MG63 (cell line): ENCODE data around the gene PSMD3. TPM values are rescaled to one million over a fixed set of nuclear protein-coding genes. Genes with fewer than 3 reads are reported as not detected.
"Not testable (repeated sequence)": the region's sequence is repeated elsewhere in the genome, so short reads cannot be mapped to it uniquely, and the experiment has no call there.

ENCODE experiments used
- DNase-seq: peaks from one replicate; pipeline ENCODE4 v3.0.0-alpha.2; 2020
- H3K27me3 ChIP-seq: fragments of 250-450 bp; sonication (Bioruptor Pico); 2 replicates; pipeline ENCODE4 v1.5.1; 2020; ENCODE audit warnings: mild to moderate bottlenecking, moderate library complexity
- H3K36me3 ChIP-seq: fragments of 250-450 bp; sonication (Bioruptor Pico); 2 replicates; pipeline ENCODE4 v1.5.1; 2020; ENCODE audit warnings: mild to moderate bottlenecking, moderate library complexity
- H3K4me3 ChIP-seq: fragments of 250-450 bp; sonication (Bioruptor Pico); 2 replicates; pipeline ENCODE4 v1.5.1; 2020; ENCODE audit warnings: mild to moderate bottlenecking, moderate library complexity
- H3K9me3 ChIP-seq: fragments of 250-450 bp; sonication (Bioruptor Pico); 2 replicates; pipeline ENCODE4 v1.5.1; 2020; ENCODE audit warnings: mild to moderate bottlenecking, moderate library complexity
- total RNA-seq: library from RNA; depleted of rRNA; stranded (reverse); fragments of >200 nt; shearing (Covaris generic); gene quantifications from 2 replicates; pipeline ENCODE4 v1.2.3, GENCODE V29; 2014; ENCODE audit warnings: low replicate concordance; rRNA removed

PSMD3 gene
- total RNA-seq, result 232 and 331 TPM in 2 replicates

- Histone ChIP-seq H3K9me3 (no peaks in the 10 kb centered on the region), H3K36me3 (peaks cover 43% of the 10 kb centered on the region)
- DNase-seq, result peak; percentile 98
Measured at GRCh38 chr17:39980351-39981206, at the start of gene PSMD3. TSS of gene PSMD3 (plus strand) at chr17:39980807. CDS start at chr17:39980971, 164 bp downstream.

GRCh38 chr17:39933912-39934311, 46.7 kb upstream of the PSMD3 start:
- H3K9me3 ChIP-seq, result no peaks in the 10 kb centered on the region
- no peaks in the 10 kb centered on the region for H3K27me3 ChIP-seq

More at GRCh38 chr17:39980351-39981206, at the start of gene PSMD3:
- no peaks in the 10 kb centered on the region for H3K27me3 ChIP-seq
- peak within 1 kb of the TSS; percentile 99 for H3K4me3 ChIP-seq

GRCh38 chr17:39934324-39934723, 46.3 kb upstream of the PSMD3 start:
- no peaks in the 10 kb centered on the region for H3K9me3 ChIP-seq
- H3K4me3 ChIP-seq, result no peak overlapping the region
- no peaks in the 10 kb centered on the region for H3K36me3 ChIP-seq
- no peak for DNase-seq
- H3K27me3 ChIP-seq, result no peaks in the 10 kb centered on the region

More at GRCh38 chr17:39933912-39934311, 46.7 kb upstream of the PSMD3 start:
- Histone ChIP-seq H3K4me3 (no peak overlapping the region), H3K36me3 (no peaks in the 10 kb centered on the region)
- DNase-seq, result no peak

- Histone ChIP-seq H3K36me3 (no peaks in the 10 kb centered on the region), H3K9me3 (no peaks in the 10 kb centered on the region), H3K4me3 (no peak overlapping the region), H3K27me3 (no peaks in the 10 kb centered on the region)
- peak; percentile 57 for DNase-seq
Measured at GRCh38 chr17:39935909-39936308, 44.7 kb upstream of the PSMD3 start.

- no peaks in the 10 kb centered on the region for H3K27me3 ChIP-seq
- no peaks in the 10 kb centered on the region for H3K9me3 ChIP-seq
- no peak for DNase-seq
- no peak overlapping the region for H3K4me3 ChIP-seq
- no peaks in the 10 kb centered on the region for H3K36me3 ChIP-seq
Measured at GRCh38 chr17:39937447-39937846, 43.2 kb upstream of the PSMD3 start.

- no peaks in the 10 kb centered on the region for H3K27me3 ChIP-seq
- no peaks in the 10 kb centered on the region for H3K9me3 ChIP-seq
- no peak for DNase-seq
- no peak overlapping the region for H3K4me3 ChIP-seq
- no peaks in the 10 kb centered on the region for H3K36me3 ChIP-seq
Measured at GRCh38 chr17:39938140-39938869, 42.3 kb upstream of the PSMD3 start.

- Histone ChIP-seq H3K36me3 (no peaks in the 10 kb centered on the region), H3K27me3 (no peaks in the 10 kb centered on the region), H3K4me3 (no peak overlapping the region), H3K9me3 (no peaks in the 10 kb centered on the region)
- DNase-seq, result no peak
Measured at GRCh38 chr17:39939106-39939505, 41.5 kb upstream of the PSMD3 start.

GRCh38 chr17:39939588-39940419, 40.8 kb upstream of the PSMD3 start:
- no peak overlapping the region for H3K4me3 ChIP-seq
- peak; percentile 56 for DNase-seq
- H3K9me3 ChIP-seq, result no peaks in the 10 kb centered on the region
- H3K27me3 ChIP-seq, result no peaks in the 10 kb centered on the region
- H3K36me3 ChIP-seq, result no peaks in the 10 kb centered on the region

- Histone ChIP-seq H3K4me3 (no peak overlapping the region), H3K9me3 (no peaks in the 10 kb centered on the region), H3K36me3 (no peaks in the 10 kb centered on the region), H3K27me3 (no peaks in the 10 kb centered on the region)
- DNase-seq, result no peak
Measured at GRCh38 chr17:39943702-39944392, 36.8 kb upstream of the PSMD3 start.

- DNase-seq, result no peak
- no peaks in the 10 kb centered on the region for H3K9me3 ChIP-seq
- H3K36me3 ChIP-seq, result no peaks in the 10 kb centered on the region
- no peaks in the 10 kb centered on the region for H3K27me3 ChIP-seq
- H3K4me3 ChIP-seq, result no peak overlapping the region
Measured at GRCh38 chr17:39944393-39944711, 36.3 kb upstream of the PSMD3 start.

- Histone ChIP-seq H3K9me3 (no peaks in the 10 kb centered on the region), H3K4me3 (no peak overlapping the region), H3K36me3 (no peaks in the 10 kb centered on the region), H3K27me3 (no peaks in the 10 kb centered on the region)
- DNase-seq, result no peak
Measured at GRCh38 chr17:39946551-39947330, 33.9 kb upstream of the PSMD3 start.

GRCh38 chr17:39948489-39948828, 32.1 kb upstream of the PSMD3 start:
- not testable (repeated sequence) for H3K36me3 ChIP-seq, H3K4me3 ChIP-seq, DNase-seq, H3K9me3 ChIP-seq, H3K27me3 ChIP-seq

- no peaks in the 10 kb centered on the region for H3K27me3 ChIP-seq
- DNase-seq, result no peak
- no peaks in the 10 kb centered on the region for H3K9me3 ChIP-seq
- H3K36me3 ChIP-seq, result no peaks in the 10 kb centered on the region
- H3K4me3 ChIP-seq, result no peak overlapping the region
Measured at GRCh38 chr17:39949028-39949427, 31.6 kb upstream of the PSMD3 start.

GRCh38 chr17:39950871-39951348, 29.7 kb upstream of the PSMD3 start:
- Histone ChIP-seq H3K4me3 (no peak overlapping the region), H3K36me3 (no peaks in the 10 kb centered on the region), H3K9me3 (no peaks in the 10 kb centered on the region), H3K27me3 (no peaks in the 10 kb centered on the region)
- DNase-seq, result no peak

GRCh38 chr17:39951924-39952679, 28.5 kb upstream of the PSMD3 start:
- H3K27me3 ChIP-seq, result no peaks in the 10 kb centered on the region
- H3K9me3 ChIP-seq, result no peaks in the 10 kb centered on the region
- DNase-seq, result no peak
- H3K36me3 ChIP-seq, result no peaks in the 10 kb centered on the region
- H3K4me3 ChIP-seq, result peak overlapping the region; percentile 32
